HPDE6-E6E7 (cell line): ENCODE results near the gene NOSTRIN.
"Not testable (repeated sequence)": the region's sequence is repeated elsewhere in the genome, so short reads cannot be mapped to it uniquely, and the experiment has no call there.

ENCODE experiments used
- DNase-seq: peaks from one replicate; pipeline ENCODE4 v3.0.0; 2011; ENCODE audit warnings: missing footprints; ENCODE audit errors: extremely low spot score

Gene NOSTRIN, protein sequence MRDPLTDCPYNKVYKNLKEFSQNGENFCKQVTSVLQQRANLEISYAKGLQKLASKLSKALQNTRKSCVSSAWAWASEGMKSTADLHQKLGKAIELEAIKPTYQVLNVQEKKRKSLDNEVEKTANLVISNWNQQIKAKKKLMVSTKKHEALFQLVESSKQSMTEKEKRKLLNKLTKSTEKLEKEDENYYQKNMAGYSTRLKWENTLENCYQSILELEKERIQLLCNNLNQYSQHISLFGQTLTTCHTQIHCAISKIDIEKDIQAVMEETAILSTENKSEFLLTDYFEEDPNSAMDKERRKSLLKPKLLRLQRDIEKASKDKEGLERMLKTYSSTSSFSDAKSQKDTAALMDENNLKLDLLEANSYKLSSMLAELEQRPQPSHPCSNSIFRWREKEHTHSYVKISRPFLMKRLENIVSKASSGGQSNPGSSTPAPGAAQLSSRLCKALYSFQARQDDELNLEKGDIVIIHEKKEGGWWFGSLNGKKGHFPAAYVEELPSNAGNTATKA

DNA sequence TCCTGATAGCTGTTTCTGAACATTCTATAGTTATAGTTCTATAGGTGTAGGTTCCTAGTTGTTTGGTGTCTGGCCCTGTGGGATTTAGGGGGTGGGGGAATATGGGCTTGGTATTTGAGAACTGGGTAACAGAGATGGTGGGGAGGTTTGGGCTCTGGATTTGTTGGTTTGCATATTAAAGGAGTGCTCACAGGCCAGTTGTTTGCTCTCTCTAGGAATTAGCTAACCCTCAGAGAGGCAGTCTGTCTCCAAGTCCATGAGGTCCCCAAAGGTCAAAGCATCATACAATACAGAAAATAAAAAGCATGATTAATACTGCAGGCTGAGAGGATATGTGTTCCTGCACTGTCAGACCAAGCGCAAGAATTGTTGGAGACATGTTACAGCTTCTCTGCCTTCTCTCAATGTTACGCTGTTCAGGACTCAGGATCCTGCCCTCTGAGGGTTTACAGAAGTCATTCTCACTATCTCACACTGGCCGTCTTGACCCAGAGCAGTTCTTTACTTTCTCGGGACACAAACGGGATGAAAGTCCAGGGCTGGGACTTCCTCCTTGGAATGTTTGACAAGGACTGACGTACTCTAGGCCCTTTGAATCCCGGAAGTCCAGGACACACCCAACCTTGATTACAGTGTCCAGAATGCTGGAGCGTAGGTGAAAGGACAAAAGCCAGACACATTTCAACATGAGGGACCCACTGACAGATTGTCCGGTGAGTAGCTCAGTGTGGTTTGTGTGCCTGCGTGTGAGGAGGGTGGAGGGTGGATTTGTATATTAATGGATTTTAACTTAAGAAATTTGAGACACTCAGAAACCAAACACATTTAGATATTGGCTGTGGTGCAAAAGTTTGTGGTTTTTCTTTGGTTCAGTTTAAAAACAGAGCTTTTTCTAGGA is at the start of gene NOSTRIN:
Gene NOSTRIN (plus strand): TSS at position 677 of the 898 bp plus-strand sequence. CDS start 10 bp downstream, at position 687.
- no peak for DNase-seq

DNA sequence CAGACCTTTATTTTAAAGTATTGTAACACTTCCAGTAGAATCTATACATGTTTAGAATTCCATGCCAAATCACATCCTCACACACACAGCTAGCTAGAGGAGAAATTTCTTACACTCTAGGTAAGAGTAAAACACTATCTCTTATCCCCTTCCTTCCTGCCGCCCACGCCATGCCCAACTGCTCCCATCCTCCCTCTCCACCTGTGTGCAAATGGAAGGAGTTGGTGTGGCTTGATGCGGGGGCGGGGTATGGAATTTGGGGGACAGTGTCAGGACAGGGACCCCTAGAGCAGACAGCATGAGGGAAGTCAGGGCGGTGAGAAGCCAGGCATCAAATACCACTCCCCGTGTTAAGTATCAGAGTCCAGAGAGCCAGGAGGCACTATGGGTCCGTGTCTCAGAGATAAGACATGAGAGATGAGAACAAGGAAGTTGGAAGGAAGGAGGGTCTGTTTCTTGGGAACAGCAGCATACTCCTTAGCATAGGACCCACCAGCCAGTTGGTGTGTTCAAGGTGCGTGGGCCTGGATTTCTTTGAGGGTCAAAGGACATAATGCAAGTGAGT is 48.6 kb upstream of the NOSTRIN start:
- no peak for DNase-seq

DNA sequence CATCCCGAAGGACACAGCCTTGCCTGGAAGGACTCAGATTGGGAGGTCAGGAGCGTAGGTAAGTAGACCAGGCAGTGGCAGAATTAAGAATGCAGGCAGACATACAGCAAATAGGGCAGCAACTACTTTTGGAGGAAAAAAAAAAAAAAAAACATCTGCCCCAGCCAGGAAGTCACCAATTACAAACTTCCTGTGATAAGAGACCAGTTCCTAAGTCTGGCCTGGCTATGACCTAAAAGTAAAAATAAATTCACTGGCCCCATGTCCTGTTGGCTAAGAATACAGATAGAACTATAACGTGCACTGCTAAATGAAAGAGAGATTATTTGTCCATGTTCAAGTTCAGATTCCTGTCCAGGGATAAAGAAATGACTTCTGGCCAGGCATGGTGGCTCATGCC is 45.2 kb upstream of the NOSTRIN start:
- no peak for DNase-seq

DNA sequence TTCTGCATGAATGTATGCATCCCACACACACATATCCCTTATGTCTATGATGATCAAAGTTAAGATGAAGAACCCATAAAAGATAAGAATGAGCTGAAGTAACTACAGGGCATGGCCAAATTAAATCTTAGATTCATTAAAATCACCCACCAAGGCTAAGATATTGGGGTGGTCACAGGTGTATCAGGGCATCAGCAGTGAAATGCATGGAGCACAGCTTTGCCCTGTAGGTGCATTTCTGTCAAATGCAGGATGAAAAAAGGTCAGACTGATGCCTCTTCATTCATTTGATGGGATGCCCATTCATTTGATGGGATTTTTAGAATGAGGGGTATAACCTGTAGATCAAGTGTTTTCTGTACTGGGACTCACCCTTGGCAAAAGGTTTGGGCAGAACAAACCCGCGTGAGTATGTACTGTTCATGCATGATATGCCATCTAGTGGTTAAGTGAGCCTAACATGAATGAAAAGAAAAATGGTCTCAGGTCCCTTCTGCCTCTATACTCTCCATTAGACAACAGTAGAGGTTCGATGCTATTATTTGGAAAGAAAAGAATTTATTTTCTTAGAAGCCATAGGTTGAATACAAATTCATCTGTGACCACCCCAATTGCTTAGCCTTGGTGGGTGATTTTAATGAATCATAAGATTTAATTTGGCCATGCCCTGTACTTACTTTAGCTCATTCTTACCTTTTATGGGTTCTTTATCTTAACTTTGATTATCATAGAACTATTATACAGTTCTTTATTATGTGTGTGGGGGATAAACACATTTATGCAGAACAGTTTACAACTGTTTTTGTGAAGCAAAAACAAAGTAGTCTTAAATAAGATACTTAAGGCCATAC is 43.2 kb upstream of the NOSTRIN start:
- DNase-seq, result peak; percentile 25

DNA sequence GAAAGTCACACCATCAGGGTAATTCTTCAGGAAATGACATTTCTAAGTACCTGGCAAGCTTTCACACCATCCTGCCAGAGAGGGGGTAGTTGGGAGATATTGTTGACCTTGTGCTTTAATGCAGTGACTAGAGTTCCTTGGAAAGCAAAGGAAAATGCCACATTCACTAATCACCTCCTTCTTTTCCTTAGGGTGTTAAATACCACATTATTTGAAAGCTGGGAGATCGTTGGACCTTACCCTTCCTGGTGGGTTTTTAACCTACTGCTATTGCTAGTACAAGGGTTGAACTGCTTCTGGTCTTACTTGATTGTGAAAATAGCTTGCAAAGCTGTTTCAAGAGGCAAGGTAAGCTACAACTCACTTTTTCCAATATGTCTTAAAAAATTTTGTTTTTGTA is 37.0 kb upstream of the NOSTRIN start:
- DNase-seq, result no peak

DNA sequence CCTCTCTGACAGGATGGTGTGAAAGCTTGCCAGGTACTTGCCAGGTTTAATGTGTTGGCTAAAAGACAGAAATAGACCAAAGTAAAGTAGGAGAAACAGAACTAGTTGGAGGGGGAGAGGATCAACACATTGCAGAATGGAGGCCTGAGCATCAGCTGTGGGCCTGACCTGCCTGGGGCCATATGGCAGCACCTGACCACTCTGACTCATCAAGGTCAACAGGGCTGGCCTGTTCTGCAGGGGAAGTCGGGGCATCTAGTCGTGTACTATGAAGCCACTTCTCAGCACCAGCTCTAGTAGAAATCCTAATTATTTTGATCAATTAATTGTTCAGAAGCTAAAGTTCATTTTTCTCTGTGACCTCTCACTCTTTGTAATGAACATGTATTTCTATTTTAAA is 35.8 kb upstream of the NOSTRIN start:
- DNase-seq, result peak; percentile 11

DNA sequence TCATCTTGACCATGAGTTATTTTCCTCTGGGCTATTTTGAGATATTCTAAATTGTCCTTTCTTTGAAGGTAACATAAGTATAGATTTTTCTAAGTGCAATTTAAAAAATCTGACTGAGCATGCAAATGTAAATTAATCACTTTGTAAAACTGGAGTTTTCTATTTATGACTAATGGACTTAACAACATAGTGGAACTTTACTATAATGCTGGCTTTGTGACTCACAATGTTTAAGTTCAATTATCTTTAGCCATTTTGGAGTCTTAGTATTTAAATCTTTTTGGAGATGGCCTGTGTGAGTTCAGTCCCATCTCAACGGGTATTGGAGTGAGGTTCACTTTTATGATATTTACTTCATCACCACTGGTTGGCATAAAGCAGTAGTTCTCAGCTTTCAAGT is 35.2 kb upstream of the NOSTRIN start:
- DNase-seq, result no peak

DNA sequence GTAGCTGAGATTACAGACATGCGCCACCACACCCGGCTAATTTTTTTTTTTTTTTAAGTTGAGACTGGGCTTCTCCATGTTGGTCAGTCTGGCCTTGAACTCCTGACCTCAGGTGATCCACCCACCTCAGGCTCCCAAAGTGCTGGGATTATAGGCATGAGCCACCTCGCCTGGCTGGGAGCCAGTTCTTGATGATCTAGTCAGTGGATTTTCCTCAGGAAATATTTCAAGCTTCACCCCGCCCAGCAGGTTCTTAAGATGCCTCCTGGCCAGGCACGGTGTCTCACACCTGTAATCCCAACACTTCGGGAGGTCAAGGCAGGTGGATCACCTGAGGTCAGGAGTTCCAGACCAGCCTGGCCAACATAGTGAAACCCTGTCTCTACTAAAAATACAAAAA is 34.1 kb upstream of the NOSTRIN start:
- not testable (repeated sequence) for DNase-seq

DNA sequence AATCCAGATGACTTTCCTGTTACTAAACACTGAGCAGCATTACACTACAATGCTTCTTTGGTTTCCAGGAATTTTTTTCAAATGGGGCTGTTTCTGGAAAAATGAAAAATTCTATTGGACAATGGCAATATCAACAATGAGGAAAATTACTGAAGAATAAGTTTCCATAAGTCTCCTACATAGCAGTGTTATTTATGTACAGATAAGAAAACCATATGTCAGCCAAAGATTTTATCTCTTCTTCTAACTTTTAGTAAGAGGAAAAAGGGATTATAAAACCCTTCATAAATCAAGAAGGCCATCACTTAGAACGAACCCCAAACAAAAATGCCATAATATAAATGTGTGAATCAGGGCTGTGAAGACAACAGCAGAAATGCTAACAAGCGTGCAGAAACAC is 31.6 kb upstream of the NOSTRIN start:
- DNase-seq, result no peak

DNA sequence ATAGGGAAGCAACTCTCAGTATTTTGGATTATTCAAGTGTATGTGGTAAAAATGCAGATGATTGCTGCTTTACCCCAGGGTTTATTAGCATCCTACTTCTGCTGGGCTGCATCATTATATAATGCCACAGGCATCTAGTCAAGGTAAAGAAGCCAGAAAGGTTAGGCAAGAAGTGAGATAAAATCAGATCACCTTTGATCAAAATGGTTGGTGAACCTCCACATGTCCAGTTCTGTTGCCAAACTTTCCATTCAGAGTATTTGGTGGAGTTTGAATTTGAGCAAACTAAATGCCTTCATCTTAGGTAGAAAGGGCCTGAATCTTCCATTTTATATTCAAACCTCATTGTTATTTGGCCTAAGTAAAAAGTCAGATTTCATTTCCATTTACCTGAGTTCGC is 29.7 kb upstream of the NOSTRIN start:
- no peak for DNase-seq

DNA sequence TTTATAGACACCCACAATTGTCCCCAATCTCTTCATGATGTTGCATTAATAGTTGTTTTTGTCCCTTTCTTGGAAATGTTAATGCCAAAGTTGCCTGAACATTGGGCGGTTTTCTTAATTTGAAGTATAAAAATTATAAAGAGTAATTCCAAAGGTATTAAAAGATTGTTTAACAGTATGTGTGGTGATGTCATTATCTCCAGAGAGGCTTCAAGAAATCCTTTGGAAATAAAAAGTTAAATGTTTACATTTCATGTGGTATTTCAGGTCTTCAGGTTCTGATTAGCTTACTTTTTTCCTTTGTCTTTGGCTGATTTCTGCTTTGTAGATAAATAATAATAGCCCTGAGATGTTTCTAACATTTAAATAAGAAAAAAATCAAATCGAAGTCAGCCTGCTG is 29.3 kb upstream of the NOSTRIN start:
- no peak for DNase-seq

DNA sequence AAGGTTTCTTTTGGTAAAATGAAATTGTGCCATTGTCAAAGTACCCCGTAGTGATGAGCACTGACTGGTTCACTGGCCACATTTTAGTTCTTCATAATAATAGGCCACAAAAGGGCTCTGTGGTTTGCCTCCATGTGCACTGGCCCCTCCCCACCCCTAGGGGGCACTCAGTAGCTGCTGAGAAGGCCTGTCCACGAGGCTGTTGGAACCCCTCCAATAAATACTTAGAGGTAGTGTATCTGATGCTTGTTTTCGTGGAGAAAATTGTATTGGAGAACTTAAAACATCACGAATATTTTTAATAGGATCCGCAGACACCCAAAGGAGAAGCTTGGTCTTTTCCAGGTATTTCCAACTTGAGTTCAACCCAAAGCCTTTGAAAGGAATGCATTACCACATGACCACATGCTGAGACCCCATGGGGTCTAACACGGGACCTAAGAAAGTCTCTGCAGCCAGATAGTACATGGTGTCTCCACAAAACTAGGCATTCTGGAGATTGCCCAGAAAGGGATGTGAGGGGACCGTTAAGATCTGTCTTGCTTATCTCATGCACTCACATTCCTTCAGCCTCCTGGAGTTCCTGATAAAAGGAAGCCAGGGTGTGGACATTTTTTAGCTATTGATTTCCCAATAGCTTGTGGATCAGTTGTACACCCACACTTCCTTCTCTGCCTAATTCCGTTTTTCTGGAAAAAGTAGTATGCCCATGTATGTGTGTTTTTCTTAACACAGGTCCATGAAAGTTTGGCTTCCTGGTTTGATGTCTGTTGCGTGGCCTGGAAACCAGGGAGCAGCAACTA is 28.5 kb upstream of the NOSTRIN start:
- peak; percentile 21 for DNase-seq

DNA sequence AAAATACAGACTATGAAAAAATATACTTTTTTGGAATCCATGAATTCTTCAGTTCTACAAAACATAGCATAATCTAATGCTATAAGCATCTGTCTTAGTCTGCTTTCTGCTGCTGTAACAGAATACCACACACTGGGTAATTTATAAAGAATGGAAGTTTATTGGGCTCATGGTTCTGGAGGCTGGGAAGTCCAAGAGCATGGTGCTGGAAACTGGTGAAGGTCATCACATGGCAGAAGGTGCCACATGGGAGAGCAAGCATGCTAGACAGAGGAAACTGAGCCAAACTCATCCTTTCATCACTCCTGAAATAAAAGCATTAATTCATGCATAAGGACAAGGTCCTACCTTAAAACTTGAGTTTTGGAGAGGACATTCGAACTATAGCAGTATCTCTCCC is 26.6 kb upstream of the NOSTRIN start:
- DNase-seq, result no peak

DNA sequence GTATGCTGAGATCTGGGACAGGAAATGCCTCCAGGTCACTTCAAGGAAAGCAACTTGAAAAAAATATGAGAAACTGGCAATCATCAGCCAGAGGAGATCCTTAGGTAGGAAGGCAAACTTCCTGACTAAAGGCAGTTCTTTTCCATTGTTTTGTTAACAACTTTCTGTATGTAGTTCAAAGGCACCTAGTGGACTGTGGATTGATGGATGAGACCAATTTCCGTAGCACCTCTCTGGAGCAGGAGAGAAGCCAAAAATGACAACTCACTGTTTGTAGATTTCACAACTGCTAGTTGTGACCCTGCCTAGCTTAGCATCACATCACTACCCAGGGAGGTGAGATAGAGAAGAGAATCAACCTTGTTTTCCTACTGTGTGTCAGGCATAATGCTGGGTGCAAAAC is 21.8 kb upstream of the NOSTRIN start:
- no peak for DNase-seq

DNA sequence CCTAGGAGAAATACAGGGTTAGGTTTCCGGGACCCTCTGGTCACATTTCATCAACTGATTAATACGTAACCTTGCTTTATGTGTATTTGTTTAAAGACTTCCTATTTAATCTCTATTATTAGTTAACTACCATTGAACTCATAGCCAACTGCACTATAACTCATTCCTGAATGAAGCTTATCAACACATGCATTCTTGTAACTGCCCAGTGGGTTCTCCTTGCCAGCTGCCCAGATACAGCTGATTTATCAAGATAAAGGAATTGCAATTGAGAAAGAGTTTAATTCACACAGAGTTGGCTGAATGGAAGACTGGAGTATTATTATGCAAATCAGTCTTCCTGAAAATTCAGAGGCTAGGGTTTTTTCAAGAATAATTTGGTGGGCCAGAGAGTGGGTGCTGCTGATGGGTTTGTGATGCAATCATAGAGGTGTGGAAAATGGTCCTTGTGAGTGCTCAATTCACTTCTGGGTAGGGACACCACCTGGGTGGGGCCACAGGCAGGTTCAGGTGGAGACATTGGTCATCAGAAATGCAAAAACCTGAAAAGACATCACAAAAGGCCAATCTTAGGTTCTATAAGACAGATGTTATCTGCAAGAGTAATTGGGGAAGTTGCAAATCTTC is 21.1 kb upstream of the NOSTRIN start:
- no peak for DNase-seq

DNA sequence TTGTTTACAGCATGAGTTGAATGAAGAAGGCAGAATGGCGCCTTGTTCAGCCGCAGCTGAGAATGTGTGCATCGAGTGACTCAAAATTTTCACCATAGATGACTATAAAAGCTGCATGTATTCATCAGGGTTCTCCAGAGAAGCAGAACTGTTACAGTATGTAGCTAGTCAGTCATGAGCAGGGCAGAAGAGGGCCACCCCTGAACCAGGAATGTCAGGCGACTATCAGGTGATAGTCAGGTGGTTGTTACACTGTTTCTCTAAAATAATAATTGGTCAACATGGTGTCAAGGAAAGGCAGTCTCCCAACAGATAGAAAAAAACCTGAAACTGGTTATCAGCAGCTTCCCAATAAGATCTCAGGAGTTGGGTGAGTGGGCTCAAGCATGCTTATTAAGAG is 20.2 kb upstream of the NOSTRIN start:
- no peak for DNase-seq

DNA sequence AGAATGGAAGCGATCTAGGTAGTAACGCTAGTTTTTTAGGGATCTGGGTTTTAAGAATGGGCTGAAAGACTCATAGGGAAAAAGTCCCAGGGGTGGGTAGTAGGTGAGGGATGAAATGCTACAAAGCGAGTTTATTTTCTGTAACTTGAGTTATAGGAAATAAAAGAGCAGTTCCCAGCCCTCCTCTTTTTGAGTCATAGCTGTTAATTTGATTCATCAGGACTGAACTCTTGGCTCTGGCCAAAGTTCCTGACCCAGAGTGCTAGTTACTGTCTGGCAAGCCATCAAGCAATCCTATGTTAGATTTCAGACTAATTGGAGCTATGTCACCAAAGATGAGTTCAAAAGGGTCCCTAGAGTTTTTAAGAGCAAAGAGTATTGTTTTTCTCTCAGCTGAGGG is 17.4 kb upstream of the NOSTRIN start:
- DNase-seq, result no peak

DNA sequence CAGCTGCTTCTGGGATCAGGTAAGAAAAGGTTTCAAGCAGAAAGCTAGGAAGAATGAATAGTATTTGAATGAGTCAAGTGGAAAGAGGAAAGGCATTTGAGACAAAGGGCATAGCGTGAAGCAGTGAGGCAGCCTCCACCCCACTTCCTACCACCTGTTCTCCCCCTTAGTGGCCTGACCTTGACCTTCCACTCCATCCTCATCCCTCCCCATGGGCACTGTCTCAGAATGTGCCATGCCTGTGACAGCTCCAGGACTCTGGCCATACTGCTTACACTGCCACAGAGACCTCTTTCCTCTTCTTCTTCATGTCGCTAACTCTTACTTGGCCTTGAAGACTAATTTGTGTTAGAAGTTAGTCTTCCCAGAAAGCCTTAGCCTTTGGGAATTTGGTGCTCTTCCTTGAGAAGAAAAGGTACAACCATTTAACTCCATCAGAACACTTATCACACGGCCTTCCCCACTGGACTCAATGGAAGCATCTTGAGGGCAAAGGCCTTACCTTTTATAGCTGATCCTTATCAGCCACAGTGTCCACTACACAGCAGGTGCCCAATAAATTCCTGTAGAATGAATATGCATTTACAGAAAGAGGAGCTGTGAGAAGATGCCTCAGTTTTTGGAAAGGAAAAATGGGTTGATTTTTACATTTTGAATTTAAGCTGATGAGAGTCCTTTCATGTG is 15.2 kb upstream of the NOSTRIN start:
- DNase-seq, result no peak

DNA sequence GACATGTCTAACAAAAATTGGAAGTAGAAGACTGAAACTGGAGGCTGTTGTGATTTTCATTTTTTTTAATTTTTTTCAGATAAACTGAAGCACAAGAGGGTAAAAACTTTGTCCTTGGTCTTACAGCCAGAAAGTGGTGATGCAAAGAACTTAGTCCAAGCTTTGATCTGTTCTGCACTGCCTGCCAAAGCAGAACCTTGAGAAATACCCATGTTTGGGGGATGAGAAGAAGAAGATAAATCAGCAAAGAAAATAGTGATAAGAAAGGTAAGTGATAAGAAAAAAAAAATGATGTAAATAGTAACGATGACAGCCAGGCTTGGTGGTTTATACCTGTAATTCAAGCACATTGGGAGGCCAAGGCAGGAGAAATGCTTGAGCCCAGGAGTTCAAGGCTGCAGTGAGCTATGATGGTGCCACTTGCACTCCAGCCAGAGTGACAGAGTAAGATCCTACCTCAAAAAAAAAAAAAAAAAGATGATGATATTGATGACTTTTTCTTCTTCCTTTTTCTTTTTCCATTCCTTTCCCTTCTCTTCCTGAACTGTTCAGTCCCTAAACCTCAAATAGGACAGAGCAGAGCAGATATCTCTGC is 14.6 kb upstream of the NOSTRIN start:
- no peak for DNase-seq
